CD4-positive, alpha-beta T cell (primary cell): ENCODE measurements around the gene SOWAHC. TPM values are rescaled to one million over a fixed set of nuclear protein-coding genes. Genes with fewer than 3 reads are reported as not detected.

Source experiments
- ATAC-seq: fragments of 200-7000 bp; cut with Tn5 transposase; one replicate; pipeline ENCODE4 v1.10.0; 2022; ENCODE audit warnings: mild to moderate bottlenecking; ENCODE audit not compliant: poor library complexity
- CTCF ChIA-PET: fragments of 350-600 bp; sonication (Branson Sonifier 250); formaldehyde crosslinking; loops from one replicate; lab custom pipeline; 2021; ENCODE audit warnings: antibody characterized with exemption, inconsistent platforms; lab: Charles Lee
- POLR2A ChIA-PET: fragments of 350-600 bp; sonication (Branson Sonifier 250); formaldehyde crosslinking; loops from one replicate; lab custom pipeline; 2021; ENCODE audit warnings: antibody characterized with exemption, inconsistent platforms; lab: Charles Lee
- DNase-seq, 14 experiments: peaks; one replicate each; pipeline ENCODE4 v3.0.0-alpha.2; 2013 to 2020; ENCODE audit warnings: mixed read lengths in 2 of 14
- H3K27ac ChIP-seq, 2 donors: one replicate each; pipeline versions ENCODE4 v1.5.1 to v1.7.0; 2013; ENCODE audit warnings: low read length in 2 of 2, low read depth in 1 of 2, mild to moderate bottlenecking in 1 of 2
- H3K27me3 ChIP-seq, 2 experiments: 1 replicate in 1 of 2; 2 replicates in 1 of 2; pipeline versions ENCODE4 v1.6.1 to v1.7.0; 2013; ENCODE audit warnings: low read length in 2 of 2, control low read depth in 1 of 2, mild to moderate bottlenecking in 1 of 2, moderate library complexity in 1 of 2; ENCODE audit not compliant: insufficient read depth in 2 of 2, control insufficient read depth in 1 of 2
- H3K36me3 ChIP-seq: one replicate; pipeline ENCODE4 v1.6.1; 2013; ENCODE audit warnings: low read length, control low read depth; ENCODE audit not compliant: insufficient read depth
- H3K4me1 ChIP-seq: one replicate; pipeline ENCODE4 v1.6.1; 2013; ENCODE audit warnings: low read length, control low read depth; ENCODE audit not compliant: insufficient read depth
- H3K4me3 ChIP-seq: one replicate; pipeline ENCODE4 v1.5.1; 2013; ENCODE audit warnings: mild to moderate bottlenecking, low read length, moderate library complexity
- H3K9me3 ChIP-seq, 2 experiments: 1 replicate in 1 of 2; 2 replicates in 1 of 2; pipeline versions ENCODE4 v1.6.1 to v1.7.0; 2013; ENCODE audit warnings: low read length in 2 of 2, mild to moderate bottlenecking in 2 of 2, control low read depth in 1 of 2, moderate library complexity in 1 of 2; ENCODE audit not compliant: control insufficient read depth in 1 of 2, insufficient read depth in 1 of 2
- H3K27ac Mint-ChIP-seq: one replicate; pipeline ENCODE4 v1.8.0; 2020; ENCODE audit warnings: mixed read lengths
- H3K27me3 Mint-ChIP-seq: one replicate; pipeline ENCODE4 v1.8.0; 2021; ENCODE audit warnings: mixed read lengths
- H3K36me3 Mint-ChIP-seq: one replicate; pipeline ENCODE4 v1.8.0; 2021; ENCODE audit warnings: low read depth, mixed read lengths
- H3K4me1 Mint-ChIP-seq: one replicate; pipeline ENCODE4 v1.8.0; 2021; ENCODE audit warnings: low read depth, mixed read lengths
- H3K4me3 Mint-ChIP-seq: one replicate; pipeline ENCODE4 v1.8.0; 2020; ENCODE audit warnings: mild to moderate bottlenecking, mixed read lengths
- H3K9me3 Mint-ChIP-seq: one replicate; pipeline ENCODE4 v1.8.0; 2020; ENCODE audit warnings: mixed read lengths
- intact Hi-C, 2 experiments: fragments of 100-400 bp; cut with DNase I in 1 of 2; cut with micrococcal nuclease in 1 of 2; formaldehyde crosslinking; loops; one replicate each; pipeline versions ENCODE4 v1.15.1 to v1.9.0; 2023 to 2025; cut with DNase I, micrococcal nuclease
- total RNA-seq, 174 experiments: library from RNA in 2 of 174; stranded (reverse) in 2 of 174; gene quantifications; one replicate each; pipeline ENCODE4 v1.2.3 and lab custom pipeline; 2021 to 2026
- TF ChIP-seq, protein P1 (sequence below): fragments of 200-600 bp; IDR thresholded peaks from one replicate; pipeline ENCODE4 v1.8.0; 2022; ENCODE audit warnings: antibody characterized with exemption, mild to moderate bottlenecking

SOWAHC gene
- total RNA-seq, 2 experiments from 2014 or later, result 1.3 to 1.6 TPM

GRCh38 chr2:109666466-109666865, 52.3 kb downstream of the SOWAHC start:
- ChIA-PET CTCF (no interaction called here), POLR2A (no interaction called here)
- Mint-ChIP-seq H3K4me3 (no peak overlapping the region), H3K27ac (no peak overlapping the region), H3K4me1 (no peaks in the 10 kb centered on the region), H3K27me3 (peaks cover 25% of the 10 kb centered on the region), H3K9me3 (no peaks in the 10 kb centered on the region), H3K36me3 (no peaks in the 10 kb centered on the region)
- Histone ChIP-seq H3K27ac (no peak overlapping the region), H3K4me3 (no peak overlapping the region), H3K9me3 (peaks cover 0 to 9% of the 10 kb centered on the region in 2 experiments), H3K27me3 (peaks cover 0 to 7% of the 10 kb centered on the region in 2 experiments), H3K4me1 (no peaks in the 10 kb centered on the region), H3K36me3 (no peaks in the 10 kb centered on the region)
- TF ChIP-seq, protein P1, sequence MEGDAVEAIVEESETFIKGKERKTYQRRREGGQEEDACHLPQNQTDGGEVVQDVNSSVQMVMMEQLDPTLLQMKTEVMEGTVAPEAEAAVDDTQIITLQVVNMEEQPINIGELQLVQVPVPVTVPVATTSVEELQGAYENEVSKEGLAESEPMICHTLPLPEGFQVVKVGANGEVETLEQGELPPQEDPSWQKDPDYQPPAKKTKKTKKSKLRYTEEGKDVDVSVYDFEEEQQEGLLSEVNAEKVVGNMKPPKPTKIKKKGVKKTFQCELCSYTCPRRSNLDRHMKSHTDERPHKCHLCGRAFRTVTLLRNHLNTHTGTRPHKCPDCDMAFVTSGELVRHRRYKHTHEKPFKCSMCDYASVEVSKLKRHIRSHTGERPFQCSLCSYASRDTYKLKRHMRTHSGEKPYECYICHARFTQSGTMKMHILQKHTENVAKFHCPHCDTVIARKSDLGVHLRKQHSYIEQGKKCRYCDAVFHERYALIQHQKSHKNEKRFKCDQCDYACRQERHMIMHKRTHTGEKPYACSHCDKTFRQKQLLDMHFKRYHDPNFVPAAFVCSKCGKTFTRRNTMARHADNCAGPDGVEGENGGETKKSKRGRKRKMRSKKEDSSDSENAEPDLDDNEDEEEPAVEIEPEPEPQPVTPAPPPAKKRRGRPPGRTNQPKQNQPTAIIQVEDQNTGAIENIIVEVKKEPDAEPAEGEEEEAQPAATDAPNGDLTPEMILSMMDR, result no peak
- ATAC-seq, result no peak
- no peak for DNase-seq
- intact Hi-C loops, result no loop called here

Other genes starting within 250 kb of the SOWAHC start
- gene SEPTIN10, start 398 bp upstream of the SOWAHC start, total RNA-seq, result 1 to 10 TPM; 2.0 to 2.6 TPM
- 100 to 1,000 TPM; 283 to 291 TPM for gene RGPD5, start 179.9 kb downstream of the SOWAHC start, total RNA-seq